WI38 (cell line): ENCODE results near the gene ASIC5.
"Not testable (repeated sequence)": the region's sequence is repeated elsewhere in the genome, so short reads cannot be mapped to it uniquely, and the experiment has no call there.

Experiments used
- H3K4me3 ChIP-seq: 2 replicates; pipeline ENCODE4 v1.5.1; 2011; ENCODE audit warnings: low read depth, mild to moderate bottlenecking, control low read depth, low read length
- TF ChIP-seq, protein P1 (sequence below): IDR thresholded peaks from 2 replicates; pipeline ENCODE4 v1.5.1; 2012; ENCODE audit warnings: low read depth, mild to moderate bottlenecking, control low read depth, low read length

The ASIC5 gene

DNA sequence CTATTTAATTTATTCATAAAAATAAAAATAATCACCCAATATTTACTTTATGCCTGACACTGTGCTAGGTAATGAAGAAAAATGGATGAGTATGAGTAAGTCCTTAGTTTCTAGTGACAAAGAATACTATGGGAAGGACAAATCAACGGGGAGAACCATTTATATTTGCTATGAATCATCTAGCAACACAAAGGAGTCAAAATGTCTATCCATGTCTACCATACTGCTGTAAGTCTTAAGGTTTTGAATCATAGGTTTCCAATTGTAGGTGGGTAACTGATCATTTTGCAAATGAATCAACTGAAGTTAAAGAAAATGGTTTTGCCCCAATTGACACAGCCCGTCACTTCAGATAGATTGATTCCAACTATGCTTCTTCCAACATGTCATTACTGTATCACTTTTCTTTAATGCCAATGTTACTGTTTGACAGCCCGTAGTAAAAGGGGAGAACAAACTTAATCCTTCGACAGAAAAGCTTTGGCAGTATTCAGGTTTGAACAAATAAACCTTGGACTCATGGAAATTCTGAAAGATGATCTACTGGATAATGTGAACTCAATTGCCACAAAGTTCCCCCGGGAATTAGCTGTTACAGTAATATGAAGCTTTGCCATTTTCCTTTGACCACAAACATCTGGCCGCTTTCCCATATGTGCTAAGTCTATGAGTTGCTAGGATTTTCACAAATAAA is 40.6 kb upstream of the ASIC5 start:
- TF ChIP-seq, protein P1, sequence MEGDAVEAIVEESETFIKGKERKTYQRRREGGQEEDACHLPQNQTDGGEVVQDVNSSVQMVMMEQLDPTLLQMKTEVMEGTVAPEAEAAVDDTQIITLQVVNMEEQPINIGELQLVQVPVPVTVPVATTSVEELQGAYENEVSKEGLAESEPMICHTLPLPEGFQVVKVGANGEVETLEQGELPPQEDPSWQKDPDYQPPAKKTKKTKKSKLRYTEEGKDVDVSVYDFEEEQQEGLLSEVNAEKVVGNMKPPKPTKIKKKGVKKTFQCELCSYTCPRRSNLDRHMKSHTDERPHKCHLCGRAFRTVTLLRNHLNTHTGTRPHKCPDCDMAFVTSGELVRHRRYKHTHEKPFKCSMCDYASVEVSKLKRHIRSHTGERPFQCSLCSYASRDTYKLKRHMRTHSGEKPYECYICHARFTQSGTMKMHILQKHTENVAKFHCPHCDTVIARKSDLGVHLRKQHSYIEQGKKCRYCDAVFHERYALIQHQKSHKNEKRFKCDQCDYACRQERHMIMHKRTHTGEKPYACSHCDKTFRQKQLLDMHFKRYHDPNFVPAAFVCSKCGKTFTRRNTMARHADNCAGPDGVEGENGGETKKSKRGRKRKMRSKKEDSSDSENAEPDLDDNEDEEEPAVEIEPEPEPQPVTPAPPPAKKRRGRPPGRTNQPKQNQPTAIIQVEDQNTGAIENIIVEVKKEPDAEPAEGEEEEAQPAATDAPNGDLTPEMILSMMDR = no peak
- no peak overlapping the region for H3K4me3 ChIP-seq

DNA sequence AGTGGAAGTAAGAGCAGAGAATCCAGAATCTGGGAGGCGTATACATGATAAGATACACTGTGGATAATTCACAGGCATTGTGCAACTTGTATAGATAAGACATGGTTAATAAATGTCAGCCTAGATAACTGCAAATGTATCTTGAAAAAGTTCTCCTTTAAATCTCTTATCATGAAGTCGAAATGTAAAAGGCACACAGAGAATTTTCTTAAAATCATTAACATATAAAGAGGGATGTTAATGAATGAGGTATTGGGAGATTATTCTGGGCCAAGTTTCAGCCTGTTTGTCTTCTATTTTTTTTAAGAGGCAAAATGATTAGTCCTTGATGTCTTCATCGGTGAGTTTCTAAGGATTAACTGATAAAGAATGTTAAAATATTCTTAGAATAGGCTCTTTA is 38.3 kb upstream of the ASIC5 start:
- TF ChIP-seq, protein P1 = no peak
- H3K4me3 ChIP-seq = no peak overlapping the region

DNA sequence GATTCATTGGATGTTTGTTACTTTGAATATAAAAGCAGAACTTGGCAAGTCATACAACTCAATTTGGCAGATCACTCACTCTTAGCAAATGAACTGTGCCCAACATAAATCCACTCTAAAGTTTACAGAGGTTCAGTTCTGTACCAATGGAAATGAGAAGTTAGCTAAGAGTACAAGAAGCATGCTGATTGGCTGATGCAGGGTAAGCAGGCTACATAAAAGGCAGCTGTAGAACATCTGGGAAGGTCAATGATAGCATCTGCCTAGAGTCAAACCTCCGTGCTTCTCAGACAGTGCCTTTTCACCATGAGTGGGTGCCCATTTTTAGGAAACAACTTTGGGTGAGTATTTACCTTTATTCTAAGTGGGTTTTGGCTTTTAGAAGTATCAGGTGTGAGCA is 37.4 kb upstream of the ASIC5 start, which contains the start of gene TDO2:
Gene TDO2 (plus strand): TSS at position 244 of the 400 bp plus-strand sequence. CDS start 63 bp downstream, at position 307.
- TF ChIP-seq, protein P1 = no peak

DNA sequence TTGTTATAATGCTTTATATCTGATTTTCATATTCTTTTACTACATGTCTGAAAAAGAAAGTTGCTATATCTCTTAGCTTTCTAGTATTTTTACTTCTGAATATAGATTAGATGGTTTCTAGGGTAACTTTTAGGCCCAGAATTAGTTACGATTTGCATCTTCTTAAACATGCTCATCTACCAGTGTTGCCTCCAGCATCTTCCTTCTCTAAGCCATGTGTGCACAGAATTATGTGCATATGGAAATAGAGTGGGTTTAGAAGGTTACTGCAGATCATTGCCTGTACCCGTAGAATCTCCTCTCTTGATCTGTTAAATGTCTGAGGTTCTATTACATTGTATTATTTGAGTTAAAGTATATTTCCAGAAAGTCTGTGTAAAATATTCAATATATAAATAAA is 34.9 kb upstream of the ASIC5 start:
- TF ChIP-seq, protein P1 = no peak
- H3K4me3 ChIP-seq = no peak overlapping the region

More for the DNA sequence above, 37.4 kb upstream of the ASIC5 start, which contains the start of gene TDO2:
- H3K4me3 ChIP-seq = no peak within 1 kb of the TSS

DNA sequence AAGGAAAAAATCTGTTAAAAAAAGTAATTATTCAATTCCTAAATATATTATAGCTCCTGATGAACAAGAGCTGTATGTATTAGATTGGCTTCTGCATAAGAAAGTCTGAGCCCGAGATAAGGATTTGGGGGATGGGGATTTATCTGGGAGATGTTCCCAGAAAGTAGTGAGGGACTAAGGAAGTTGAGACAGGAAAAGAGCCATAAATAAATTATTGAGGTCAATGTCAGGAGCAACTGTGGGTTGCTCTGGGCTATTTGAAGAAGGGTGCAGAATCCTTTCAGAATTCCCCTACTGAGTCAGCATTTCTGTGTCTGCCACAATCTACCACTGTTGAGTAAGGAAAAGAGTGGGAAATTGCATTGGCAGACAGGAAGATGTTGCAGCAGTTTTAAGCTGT is 34.3 kb upstream of the ASIC5 start:
- TF ChIP-seq, protein P1 = no peak
- H3K4me3 ChIP-seq = no peak overlapping the region

DNA sequence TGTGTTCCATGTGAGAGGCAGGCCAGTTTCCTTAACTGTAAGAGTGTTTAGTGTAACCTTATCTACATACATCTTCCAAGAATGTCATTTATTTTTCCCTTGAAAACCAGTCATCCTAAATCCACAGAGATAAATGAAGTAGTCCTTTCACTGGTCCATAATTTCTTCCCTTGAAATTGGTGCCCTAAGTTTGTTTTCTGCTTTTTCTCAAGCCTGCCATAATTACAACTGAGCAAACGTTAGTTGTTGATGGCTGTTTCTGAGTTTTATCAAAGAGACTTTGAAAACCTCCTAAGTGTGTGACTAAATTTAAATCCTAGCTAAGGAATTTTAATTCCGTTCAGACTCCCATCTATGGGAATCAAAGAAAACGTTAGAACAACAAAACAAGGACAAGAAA is 33.8 kb upstream of the ASIC5 start:
- TF ChIP-seq, protein P1 = no peak
- no peak overlapping the region for H3K4me3 ChIP-seq

DNA sequence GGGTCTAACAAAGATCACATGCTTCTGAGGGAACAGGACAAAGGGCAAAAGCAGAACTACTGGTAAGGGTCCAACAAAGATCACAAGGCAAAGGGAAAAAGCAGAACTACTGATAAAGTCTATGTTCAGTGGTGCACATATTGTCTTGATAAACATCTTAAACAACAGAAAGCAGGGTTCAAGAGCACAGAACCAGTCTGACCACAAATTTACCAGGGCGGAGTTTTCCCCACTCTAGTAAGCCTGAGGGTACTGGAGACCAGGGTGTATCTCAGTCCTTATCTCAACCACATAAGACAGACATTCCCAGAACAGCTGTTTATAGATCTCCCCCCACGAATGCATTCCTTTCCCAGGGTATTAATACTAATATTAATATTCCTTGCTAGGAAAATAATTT is 32.3 kb upstream of the ASIC5 start:
- not testable (repeated sequence) for H3K4me3 ChIP-seq

DNA sequence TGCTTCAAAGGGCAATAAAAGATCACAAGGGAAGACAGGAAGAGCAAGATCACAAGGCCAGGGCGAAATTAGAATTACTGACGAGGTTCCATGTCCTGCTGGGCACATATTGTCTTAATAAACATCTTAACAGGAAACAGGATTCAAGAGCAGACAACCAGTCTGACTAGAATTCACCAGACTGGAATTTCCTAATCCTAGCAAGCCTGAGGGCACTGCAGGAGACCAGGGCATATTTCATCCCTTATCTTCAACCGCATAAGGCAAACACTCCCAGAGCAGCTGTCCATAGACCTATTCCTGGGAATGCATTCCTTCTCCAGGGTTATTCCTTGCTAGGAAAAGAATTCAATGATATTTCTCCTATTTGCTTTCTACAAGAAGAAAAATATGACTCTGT is 25.0 kb upstream of the ASIC5 start:
- no peak overlapping the region for H3K4me3 ChIP-seq
- TF ChIP-seq, protein P1 = no peak
